DMS53 treated with DMSO at 0.1 percent for 48 hours (cell line): ENCODE results near the gene WDR59.
"Not testable (repeated sequence)": the region's sequence is repeated elsewhere in the genome, so short reads cannot be mapped to it uniquely, and the experiment has no call there.

Experiments used
- DNase-seq: peaks from one replicate; lab custom pipeline; 2025; ENCODE audit not compliant: unreplicated experiment; lab: John Stamatoyannopoulos, UW

The WDR59 gene

GRCh38 chr16:74984529-74985296, at the start of gene WDR59:
Gene WDR59 (minus strand): TSS chr16:74985123. CDS start chr16:74985017, 106 bp downstream.
- DNase-seq: peak; percentile 95

- no peak for DNase-seq
Measured at GRCh38 chr16:75032655-75033054, 47.7 kb upstream of the WDR59 start.

- DNase-seq: no peak
Measured at GRCh38 chr16:75029854-75030253, 44.9 kb upstream of the WDR59 start.

GRCh38 chr16:75028544-75029135, 43.7 kb upstream of the WDR59 start:
- no peak for DNase-seq

GRCh38 chr16:75027520-75028300, 42.8 kb upstream of the WDR59 start:
- no peak for DNase-seq

- no peak for DNase-seq
Measured at GRCh38 chr16:75026892-75027391, 42.0 kb upstream of the WDR59 start.

- not testable (repeated sequence) for DNase-seq
Measured at GRCh38 chr16:75026239-75026891, 41.4 kb upstream of the WDR59 start.

- no peak for DNase-seq
Measured at GRCh38 chr16:75025761-75026160, 40.8 kb upstream of the WDR59 start.

GRCh38 chr16:75024594-75024993, 39.7 kb upstream of the WDR59 start:
- no peak for DNase-seq

- no peak for DNase-seq
Measured at GRCh38 chr16:75024182-75024581, 39.3 kb upstream of the WDR59 start.

- no peak for DNase-seq
Measured at GRCh38 chr16:75023009-75023408, 38.1 kb upstream of the WDR59 start.

GRCh38 chr16:75022567-75022966, 37.6 kb upstream of the WDR59 start:
- DNase-seq: no peak

GRCh38 chr16:75021410-75021809, 36.5 kb upstream of the WDR59 start:
- no peak for DNase-seq

- DNase-seq: no peak
Measured at GRCh38 chr16:75019586-75019985, 34.7 kb upstream of the WDR59 start.

GRCh38 chr16:75019007-75019406, 34.1 kb upstream of the WDR59 start:
- no peak for DNase-seq

- no peak for DNase-seq
Measured at GRCh38 chr16:75017670-75018525, 33.0 kb upstream of the WDR59 start.

GRCh38 chr16:75016451-75017081, 31.6 kb upstream of the WDR59 start:
- not testable (repeated sequence) for DNase-seq

GRCh38 chr16:75014318-75014717, 29.4 kb upstream of the WDR59 start:
- no peak for DNase-seq

- not testable (repeated sequence) for DNase-seq
Measured at GRCh38 chr16:75013123-75013522, 28.2 kb upstream of the WDR59 start.
